GM12878 (cell line): ENCODE data around the gene CDK2. TPM values are rescaled to one million over a fixed set of nuclear protein-coding genes. Genes with fewer than 3 reads are reported as not detected.

ENCODE experiments used
- ASH2L ChIP-seq: fragments of 300-600, 200-600 bp; sonication (generic); IDR thresholded peaks from 2 replicates; pipeline ENCODE4 v1.6.1; 2017; ENCODE audit warnings: low read depth, mild to moderate bottlenecking, borderline replicate concordance
- BCLAF1 ChIP-seq: fragments of 450-650 bp; IDR thresholded peaks from 2 replicates; pipeline ENCODE4 v1.6.1; 2017; ENCODE audit warnings: antibody characterized with exemption, mild to moderate bottlenecking, moderate library complexity
- BMI1 ChIP-seq: fragments of 450-650 bp; IDR thresholded peaks from 2 replicates; pipeline ENCODE4 v1.6.1; 2016; ENCODE audit warnings: mild to moderate bottlenecking, moderate library complexity, borderline replicate concordance
- E2F4 ChIP-seq: IDR thresholded peaks from 2 replicates; pipeline ENCODE4 v1.6.1; 2012; ENCODE audit warnings: low read depth, low read length, improper control_type of control experiment
- E4F1 ChIP-seq: fragments of 450-650 bp; IDR thresholded peaks from 2 replicates; pipeline ENCODE4 v1.6.1; 2018; ENCODE audit warnings: borderline replicate concordance, mild to moderate bottlenecking; ENCODE audit not compliant: partially characterized antibody
- EGR1 ChIP-seq, 2 experiments: IDR thresholded peaks; 1 replicate in 1 of 2; 2 replicates in 1 of 2; pipeline ENCODE4 v1.6.1; 2011 to 2012; ENCODE audit warnings: low read depth in 2 of 2, low read length in 2 of 2, borderline replicate concordance in 1 of 2, mild to moderate bottlenecking in 1 of 2, moderate library complexity in 1 of 2
- ELK1 ChIP-seq: IDR thresholded peaks from 2 replicates; pipeline ENCODE4 v1.6.1; 2012; ENCODE audit warnings: low read depth, low read length, improper control_type of control experiment
- IKZF2 ChIP-seq, 2 experiments: fragments of 450-650 bp; IDR thresholded peaks; 2 replicates each; pipeline ENCODE4 v1.6.1; 2017; ENCODE audit warnings: mild to moderate bottlenecking in 2 of 2, moderate library complexity in 2 of 2
- JUND ChIP-seq: IDR thresholded peaks from 2 replicates; pipeline ENCODE4 v1.6.1; 2012; ENCODE audit warnings: low read depth, mild to moderate bottlenecking, low read length, improper control_type of control experiment, moderate library complexity
- MTA3 ChIP-seq: IDR thresholded peaks from 2 replicates; pipeline ENCODE4 v1.6.1; 2012; ENCODE audit warnings: low read length, inconsistent platforms, borderline replicate concordance
- MXI1 ChIP-seq: fragments of 150-350 bp; IDR thresholded peaks from 2 replicates; pipeline ENCODE4 v1.6.1; 2011; ENCODE audit warnings: low read depth, mild to moderate bottlenecking, inconsistent platforms, low read length, improper control_type of control experiment
- NR2C1 ChIP-seq: fragments of 450-650 bp; IDR thresholded peaks from 2 replicates; pipeline ENCODE4 v1.6.1; 2017; ENCODE audit warnings: antibody characterized with exemption, mild to moderate bottlenecking, moderate library complexity
- POLR2AphosphoS2 ChIP-seq: IDR thresholded peaks from 2 replicates; pipeline ENCODE4 v1.6.1; 2011; ENCODE audit warnings: low read depth, mild to moderate bottlenecking, low read length, improper control_type of control experiment, moderate library complexity
- POLR2AphosphoS5 ChIP-seq: IDR thresholded peaks from 2 replicates; pipeline ENCODE4 v1.6.1; 2011; ENCODE audit warnings: mild to moderate bottlenecking, low read length, inconsistent platforms
- RAD21 ChIP-seq: IDR thresholded peaks from 2 replicates; pipeline ENCODE4 v1.6.1; 2011; ENCODE audit warnings: mild to moderate bottlenecking, low read depth, low read length, moderate library complexity; ENCODE audit not compliant: insufficient read depth
- RFX5 ChIP-seq: IDR thresholded peaks from 2 replicates; pipeline ENCODE4 v1.6.1; 2011; ENCODE audit warnings: low read depth, low read length, improper control_type of control experiment
- RUNX3 ChIP-seq: IDR thresholded peaks from 2 replicates; pipeline ENCODE4 v1.6.1; 2012; ENCODE audit warnings: low read length, inconsistent platforms
- SIX5 ChIP-seq: IDR thresholded peaks from 2 replicates; pipeline ENCODE4 v1.6.1; 2011; ENCODE audit warnings: mild to moderate bottlenecking, low read depth, low read length, moderate library complexity; ENCODE audit not compliant: severe bottlenecking
- SMARCA5 ChIP-seq: fragments of 450-650 bp; IDR thresholded peaks from 2 replicates; pipeline ENCODE4 v1.6.1; 2017; ENCODE audit warnings: mild to moderate bottlenecking
- SP1 ChIP-seq: IDR thresholded peaks from one replicate; pipeline ENCODE4 v1.6.1; 2011; ENCODE audit warnings: low read depth, low read length
- SPI1 ChIP-seq: IDR thresholded peaks from 2 replicates; pipeline ENCODE4 v1.6.1; 2011; ENCODE audit warnings: low read depth, mild to moderate bottlenecking, low read length, moderate library complexity, borderline replicate concordance; ENCODE audit not compliant: insufficient read depth
- STAT1 ChIP-seq: fragments of 450-650 bp; conservative IDR thresholded peaks from 2 replicates; pipeline ENCODE4 v1.6.1; 2014; ENCODE audit warnings: antibody characterized with exemption, mild to moderate bottlenecking
- TAF1 ChIP-seq: IDR thresholded peaks from 2 replicates; pipeline ENCODE4 v1.6.1; 2011; ENCODE audit warnings: mild to moderate bottlenecking, low read depth, low read length, borderline replicate concordance
- polyA plus RNA-seq, 11 experiments: library from polyadenylated mRNA; depleted of rRNA in 4 of 11; unstranded in 6 of 11; stranded (reverse) in 5 of 11; fragments of >200 nt; fragmentation: Nextera tagmentation in 4 of 11; fragmentation: Illumina TruSeq in 1 of 11; extraction: Ambion mirVana in 4 of 11; extraction: Trizol in 1 of 11; gene quantifications; 1 replicate in 1 of 11; 2 replicates in 10 of 11; pipeline versions ENCODE4 v1.2.1 to v1.2.3, GENCODE V29; 2011 to 2016; ENCODE audit warnings: inconsistent platforms in 2 of 11, missing spikeins in 2 of 11, low read depth in 1 of 11
- total RNA-seq, 4 experiments: library from RNA; depleted of rRNA in 3 of 4; stranded (reverse); fragments of >200 nt in 3 of 4; fragmentation: Illumina TruSeq in 1 of 4; extraction: Trizol in 1 of 4; gene quantifications; 2 replicates each; pipeline versions ENCODE4 v1.2.1 to v1.2.3, GENCODE V29; 2013 to 2021

Gene CDK2
- total and polyA plus RNA-seq, 10 of the 15 experiments (the other 5 are each of a cell fraction or from before 2014, with no cell fraction given) = 13.1 to 138 (median 82.2) TPM

GRCh38 chr12:55926738-55927587 is 39.7 kb upstream of the CDK2 start (continued):
- TF ChIP-seq BCLAF1 = no peak
- TF ChIP-seq POLR2AphosphoS5 = peak; percentile 60
- no peak for TF ChIP-seq RFX5
- TF ChIP-seq E2F4 = no peak
- TF ChIP-seq EGR1 (IDR thresholded peaks at IDR 0.05; ENCODE audit: borderline replicate concordance in 1 of 2, low read depth in 2 of 2, low read length in 2 of 2) = peak in 1 of 2 experiments; percentile 10; a peak in 1 of 3 replicates
- TF ChIP-seq RAD21 = peak; percentile 38
- TF ChIP-seq MTA3 = no peak
- no peak; the same call in 1 of the 2 replicates for TF ChIP-seq ASH2L
- TF ChIP-seq IKZF2 (IDR thresholded peaks at IDR 0.05) = peak; percentile 9 to 31; a peak in 1 of 4 replicates
- TF ChIP-seq MXI1 = peak; percentile 79
- no peak for TF ChIP-seq STAT1
- peak; percentile 60 for TF ChIP-seq SP1
- no peak for TF ChIP-seq E4F1
- TF ChIP-seq POLR2AphosphoS2 = peak; percentile 37; the same call in 1 of the 2 replicates
- TF ChIP-seq NR2C1 = peak; percentile 76
- no peak for TF ChIP-seq SPI1
- no peak for TF ChIP-seq JUND
- TF ChIP-seq BMI1 = no peak
- TF ChIP-seq RUNX3 = peak; percentile 91
- peak; percentile 27 for TF ChIP-seq SIX5
- peak; percentile 92 for TF ChIP-seq ELK1
- peak; percentile 71; the same call in 1 of the 2 replicates for TF ChIP-seq SMARCA5
- TF ChIP-seq TAF1 = peak; percentile 92
